CD4-positive, CD25-positive, alpha-beta regulatory T cell (primary cell): Measurements from ENCODE around the gene CRHR2. TPM values are rescaled to one million over a fixed set of nuclear protein-coding genes. Genes with fewer than 3 reads are reported as not detected.
A peak's percentile ranks its signal among the peaks of the same experiment; 100 is the strongest.

Experiments
- ATAC-seq, 2 donors: fragments of 150-1000 bp; cut with Tn5 transposase; one replicate each; pipeline ENCODE4 v1.10.0; 2021; ENCODE audit warnings: low read depth in 2 of 2, moderate number of reproducible peaks in 2 of 2, moderate library complexity in 1 of 2
- DNase-seq, 3 donors: peaks; one replicate each; pipeline versions ENCODE4 v3.0.0 to v3.0.0-alpha.2; 2012 to 2022; ENCODE audit warnings: mixed read lengths in 1 of 3
- H3K27ac ChIP-seq: one replicate; pipeline ENCODE4 v1.7.0; 2013; ENCODE audit warnings: mild to moderate bottlenecking, low read length; ENCODE audit not compliant: insufficient read depth, poor library complexity, severe bottlenecking
- H3K27me3 ChIP-seq: one replicate; pipeline ENCODE4 v1.7.0; 2013; ENCODE audit warnings: low read length; ENCODE audit not compliant: control insufficient read depth, insufficient read depth
- H3K36me3 ChIP-seq: one replicate; pipeline ENCODE4 v1.7.0; 2013; ENCODE audit warnings: mild to moderate bottlenecking, low read length, moderate library complexity; ENCODE audit not compliant: control insufficient read depth, insufficient read depth
- H3K4me1 ChIP-seq: 2 replicates; pipeline ENCODE4 v1.7.0; 2013; ENCODE audit warnings: mild to moderate bottlenecking, low read length; ENCODE audit not compliant: insufficient read depth, control insufficient read depth, poor library complexity, severe bottlenecking
- H3K4me3 ChIP-seq: one replicate; pipeline ENCODE4 v1.7.0; 2013; ENCODE audit warnings: low read depth, mild to moderate bottlenecking, low read length, moderate library complexity
- H3K9me3 ChIP-seq, 2 experiments: 1 replicate in 1 of 2; 2 replicates in 1 of 2; pipeline ENCODE4 v1.7.0; 2013; ENCODE audit warnings: low read length in 2 of 2, mild to moderate bottlenecking in 1 of 2, moderate library complexity in 1 of 2; ENCODE audit not compliant: control insufficient read depth in 2 of 2
- H3K27ac Mint-ChIP-seq, 3 donors: one replicate each; pipeline ENCODE4 v1.8.0; 2020 to 2022; ENCODE audit warnings: mild to moderate bottlenecking in 3 of 3, mixed read lengths in 3 of 3, moderate library complexity in 2 of 3
- H3K27me3 Mint-ChIP-seq: one replicate; pipeline ENCODE4 v1.8.0; 2022; ENCODE audit warnings: mild to moderate bottlenecking, mixed read lengths
- H3K36me3 Mint-ChIP-seq: one replicate; pipeline ENCODE4 v1.8.0; 2020; ENCODE audit warnings: mixed read lengths
- H3K4me1 Mint-ChIP-seq, 4 donors: one replicate each; pipeline ENCODE4 v1.8.0; 2020 to 2022; ENCODE audit warnings: mixed read lengths in 4 of 4, mild to moderate bottlenecking in 1 of 4
- H3K4me3 Mint-ChIP-seq, 4 donors: one replicate each; pipeline ENCODE4 v1.8.0; 2020 to 2022; ENCODE audit warnings: mild to moderate bottlenecking in 4 of 4, mixed read lengths in 4 of 4, moderate library complexity in 3 of 4
- H3K9me3 Mint-ChIP-seq, 7 donors: one replicate each; pipeline ENCODE4 v1.8.0; 2020 to 2022; ENCODE audit warnings: mixed read lengths in 7 of 7, mild to moderate bottlenecking in 3 of 7, moderate library complexity in 2 of 7
- polyA plus RNA-seq, 4 donors: library from polyadenylated mRNA; unstranded; fragments of 300-500 nt; fragmentation: Illumina TruSeq; gene quantifications; one replicate each; pipeline ENCODE4 v1.2.3, GENCODE V29; 2021
- total RNA-seq: library from RNA; stranded (reverse); gene quantifications from one replicate; pipeline ENCODE4 v1.2.3, GENCODE V29; 2022

The CRHR2 gene
- total and polyA plus RNA-seq, 5 donors from 2014 or later = not detected

GRCh38 chr7:30698481-30698880 lies 16.2 kb upstream of the CRHR2 start:
- Mint-ChIP-seq H3K36me3 (no peaks in the 10 kb centered on the region), H3K27ac (no peak overlapping the region), H3K4me3 (no peak overlapping the region)

DNA sequence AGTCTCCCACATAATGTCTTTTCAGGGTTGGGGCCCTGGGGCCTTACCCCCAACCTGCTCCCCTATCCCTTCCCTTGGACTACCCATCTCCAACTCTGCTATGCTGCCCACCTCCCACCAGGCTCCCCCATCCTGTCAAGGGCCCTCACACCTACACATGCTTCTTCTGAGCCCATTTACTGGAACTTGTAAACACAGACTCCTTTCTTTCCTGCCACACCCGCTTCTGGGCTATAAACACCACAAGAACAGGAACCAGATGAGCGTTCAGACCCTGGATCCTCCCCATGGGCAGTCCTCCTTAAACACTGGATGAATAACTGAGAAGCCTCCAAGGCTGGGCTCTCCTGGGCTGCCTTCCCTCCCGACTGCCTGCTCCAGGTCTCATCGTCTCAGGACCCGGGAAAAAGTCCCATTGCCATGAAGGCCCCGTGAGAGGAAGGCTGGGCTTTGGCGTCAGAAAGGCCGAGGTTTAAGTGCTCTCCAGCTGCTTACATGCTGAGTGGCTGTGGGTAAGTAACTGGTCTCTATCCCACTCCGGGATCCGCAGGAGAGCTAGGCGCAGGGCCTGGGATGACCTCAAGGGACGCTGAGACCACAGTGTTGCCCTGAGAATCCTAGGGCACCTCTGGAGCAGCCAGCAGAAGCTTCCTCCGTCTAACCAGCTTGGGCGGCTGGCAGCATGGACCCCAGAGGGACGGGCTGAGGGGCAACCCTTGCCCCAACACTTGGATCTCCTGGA lies 15.6 kb upstream of the CRHR2 start:
- Histone ChIP-seq H3K4me3 (no peak overlapping the region), H3K4me1 (no peaks in the 10 kb centered on the region), H3K27ac (no peak overlapping the region), H3K36me3 (no peaks in the 10 kb centered on the region), H3K27me3 (no peaks in the 10 kb centered on the region), H3K9me3 (no peaks in the 10 kb centered on the region)
- Mint-ChIP-seq H3K27ac (no peak overlapping the region), H3K4me3 (no peak overlapping the region), H3K9me3 (no peaks in the 10 kb centered on the region), H3K27me3 (peaks cover 10% of the 10 kb centered on the region), H3K4me1 (peaks cover 0 to 10% (median 5%) of the 10 kb centered on the region in 4 donors), H3K36me3 (no peaks in the 10 kb centered on the region)
- ATAC-seq = peak in 1 of 2 donors; percentile 25
- no peak for DNase-seq

More at GRCh38 chr7:30698481-30698880, 16.2 kb upstream of the CRHR2 start:
- Histone ChIP-seq H3K27me3 (no peaks in the 10 kb centered on the region), H3K9me3 (no peaks in the 10 kb centered on the region), H3K4me1 (no peaks in the 10 kb centered on the region), H3K36me3 (no peaks in the 10 kb centered on the region), H3K4me3 (no peak overlapping the region), H3K27ac (no peak overlapping the region)
- ATAC-seq (no peak), DNase-seq (no peak)
- Mint-ChIP-seq H3K27me3 (peaks cover 14% of the 10 kb centered on the region), H3K9me3 (no peaks in the 10 kb centered on the region), H3K4me1 (peaks cover 0 to 10% (median 8%) of the 10 kb centered on the region in 4 donors)

DNA sequence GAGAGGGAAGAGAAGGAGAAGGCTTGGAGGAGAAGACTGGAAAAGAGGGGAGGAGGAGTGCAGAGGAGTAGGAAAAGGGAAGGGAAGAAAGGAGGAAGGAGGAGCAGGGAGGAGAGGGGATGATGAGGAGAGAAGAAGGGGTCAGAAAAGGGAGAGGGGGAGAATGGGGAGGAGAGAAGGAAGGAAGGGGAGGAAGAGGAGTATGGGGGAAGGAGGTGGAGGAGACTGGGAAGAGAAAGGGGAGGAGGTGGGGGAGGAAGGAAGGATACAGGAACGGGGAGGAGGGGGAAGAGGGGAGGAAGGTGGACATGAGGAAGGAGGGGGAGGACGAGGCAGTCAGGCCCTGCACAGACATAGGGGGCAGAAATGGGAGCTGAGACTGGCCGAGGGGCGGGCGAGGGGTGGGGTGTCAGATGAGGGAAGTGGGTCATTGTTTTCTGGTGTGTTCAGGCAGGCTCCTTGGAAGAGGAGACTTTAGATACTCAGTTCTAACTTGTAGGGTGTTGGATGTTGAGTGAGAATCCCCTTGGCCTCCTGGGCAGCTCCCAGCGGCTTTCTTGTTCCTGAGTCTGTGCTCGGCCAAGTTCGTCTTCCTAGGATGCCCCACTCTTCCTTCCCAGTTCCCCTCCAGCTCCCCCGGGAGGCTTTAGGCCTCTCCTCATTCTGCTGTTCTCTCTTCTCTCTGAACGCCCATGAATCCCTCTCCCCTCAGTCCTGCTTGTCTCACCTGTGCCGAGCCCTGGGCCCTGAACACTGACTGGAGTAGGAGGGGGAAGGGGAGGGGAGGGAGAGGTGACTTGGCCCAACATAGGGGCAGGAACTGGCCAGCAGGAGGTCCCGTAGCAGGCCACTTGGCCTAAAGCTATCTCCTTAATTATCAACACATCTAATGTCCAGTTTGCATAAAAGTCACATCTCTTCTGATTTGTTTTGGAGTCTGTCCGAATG lies 12.8 kb upstream of the CRHR2 start:
- H3K27me3 ChIP-seq = no peaks in the 10 kb centered on the region
- ATAC-seq (no peak), DNase-seq (no peak)
- no peaks in the 10 kb centered on the region for H3K4me1 ChIP-seq
- H3K4me3 ChIP-seq = no peak overlapping the region
- H3K9me3 Mint-ChIP-seq = no peaks in the 10 kb centered on the region
- no peaks in the 10 kb centered on the region for H3K36me3 ChIP-seq
- H3K27ac ChIP-seq = no peak overlapping the region
- H3K27ac Mint-ChIP-seq = no peak overlapping the region
- no peak overlapping the region for H3K4me3 Mint-ChIP-seq
- H3K27me3 Mint-ChIP-seq = no peaks in the 10 kb centered on the region
- H3K36me3 Mint-ChIP-seq = no peaks in the 10 kb centered on the region
- no peaks in the 10 kb centered on the region for H3K9me3 ChIP-seq
- H3K4me1 Mint-ChIP-seq = peaks cover 0 to 4% (median 1%) of the 10 kb centered on the region in 4 donors

- H3K27ac Mint-ChIP-seq = no peak overlapping the region
- H3K4me1 Mint-ChIP-seq = peaks cover 0 to 4% (median 1%) of the 10 kb centered on the region in 4 donors
These were observed 12.0 kb upstream of the CRHR2 start for GRCh38 chr7:30694218-30694745.

GRCh38 chr7:30692882-30693281 lies 10.6 kb upstream of the CRHR2 start:
- H3K4me3 Mint-ChIP-seq = no peak overlapping the region

More at GRCh38 chr7:30694218-30694745, 12.0 kb upstream of the CRHR2 start:
- H3K4me3 Mint-ChIP-seq = no peak overlapping the region
- H3K27ac ChIP-seq = no peak overlapping the region
- no peaks in the 10 kb centered on the region for H3K9me3 Mint-ChIP-seq
- no peak for DNase-seq
- H3K27me3 ChIP-seq = no peaks in the 10 kb centered on the region
- no peak for ATAC-seq
- H3K36me3 Mint-ChIP-seq = no peaks in the 10 kb centered on the region
- no peaks in the 10 kb centered on the region for H3K4me1 ChIP-seq
- H3K36me3 ChIP-seq = no peaks in the 10 kb centered on the region
- no peaks in the 10 kb centered on the region for H3K27me3 Mint-ChIP-seq
- no peak overlapping the region for H3K4me3 ChIP-seq
- no peaks in the 10 kb centered on the region for H3K9me3 ChIP-seq

GRCh38 chr7:30692438-30692837 lies 10.2 kb upstream of the CRHR2 start:
- no peaks in the 10 kb centered on the region for H3K27me3 Mint-ChIP-seq
- Histone ChIP-seq H3K4me1 (no peaks in the 10 kb centered on the region), H3K36me3 (no peaks in the 10 kb centered on the region), H3K9me3 (no peaks in the 10 kb centered on the region), H3K27ac (no peak overlapping the region), H3K27me3 (no peaks in the 10 kb centered on the region), H3K4me3 (no peak overlapping the region)
- ATAC-seq = no peak
- H3K9me3 Mint-ChIP-seq = no peaks in the 10 kb centered on the region
- no peak overlapping the region for H3K4me3 Mint-ChIP-seq
- H3K27ac Mint-ChIP-seq = peak overlapping the region in 1 of 3 donors; percentile 3
- no peaks in the 10 kb centered on the region for H3K36me3 Mint-ChIP-seq
- DNase-seq = no peak
- H3K4me1 Mint-ChIP-seq = no peaks in the 10 kb centered on the region

More at GRCh38 chr7:30692882-30693281, 10.6 kb upstream of the CRHR2 start:
- Histone ChIP-seq H3K4me3 (no peak overlapping the region), H3K4me1 (no peaks in the 10 kb centered on the region), H3K27ac (no peak overlapping the region), H3K27me3 (no peaks in the 10 kb centered on the region), H3K9me3 (no peaks in the 10 kb centered on the region), H3K36me3 (no peaks in the 10 kb centered on the region)
- Mint-ChIP-seq H3K27ac (no peak overlapping the region), H3K9me3 (no peaks in the 10 kb centered on the region), H3K27me3 (no peaks in the 10 kb centered on the region), H3K4me1 (peaks cover 0 to 4% (median 1%) of the 10 kb centered on the region in 4 donors), H3K36me3 (no peaks in the 10 kb centered on the region)
- ATAC-seq (no peak), DNase-seq (no peak)

DNA sequence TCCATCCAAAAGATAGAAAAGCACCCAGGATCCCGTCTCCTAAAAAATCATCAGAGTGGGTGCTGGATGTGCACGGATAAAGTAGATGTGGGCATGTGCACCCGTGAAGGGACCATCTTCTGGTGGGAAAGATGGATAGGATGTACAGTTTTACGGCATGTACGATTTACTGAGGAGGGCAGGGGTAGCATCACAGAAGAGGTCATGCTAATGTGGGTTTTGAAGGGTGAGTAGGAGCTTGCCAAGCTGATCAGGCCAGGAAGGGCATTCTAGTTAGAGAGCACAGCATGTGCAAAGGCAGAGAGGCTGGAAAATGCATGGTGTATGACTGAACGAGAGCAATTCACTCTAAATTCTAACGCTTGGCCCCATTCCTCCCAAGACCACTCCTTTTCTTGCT lies 7.8 kb upstream of the CRHR2 start:
- H3K4me1 ChIP-seq = no peaks in the 10 kb centered on the region
- H3K27me3 Mint-ChIP-seq = peaks cover 17% of the 10 kb centered on the region
- H3K4me3 ChIP-seq = no peak overlapping the region
- H3K36me3 Mint-ChIP-seq = no peaks in the 10 kb centered on the region
- no peaks in the 10 kb centered on the region for H3K4me1 Mint-ChIP-seq
- H3K4me3 Mint-ChIP-seq = no peak overlapping the region
- ATAC-seq = no peak
- DNase-seq = no peak
- H3K9me3 Mint-ChIP-seq = no peaks in the 10 kb centered on the region
- H3K36me3 ChIP-seq = no peaks in the 10 kb centered on the region
- no peak overlapping the region for H3K27ac ChIP-seq
- H3K27me3 ChIP-seq = peaks cover 3% of the 10 kb centered on the region
- no peaks in the 10 kb centered on the region for H3K9me3 ChIP-seq
- no peak overlapping the region for H3K27ac Mint-ChIP-seq
